GM06990 (cell line): ENCODE results near the gene GDPD4.

Source experiments
- DNase-seq: peaks from one replicate; pipeline ENCODE4 v3.0.0-alpha.2; 2011; ENCODE audit not compliant: insufficient read length; ENCODE audit errors: extremely low read depth
- H3K27me3 ChIP-seq: replicated peaks from 2 replicates; pipeline ENCODE4 v1.6.0; 2011; ENCODE audit warnings: low read length; ENCODE audit not compliant: control insufficient read depth, insufficient read depth
- H3K36me3 ChIP-seq: 2 replicates; pipeline ENCODE4 v1.5.1; 2011; ENCODE audit warnings: low read length; ENCODE audit not compliant: control insufficient read depth, insufficient read depth
- H3K4me3 ChIP-seq: replicated peaks from 2 replicates; pipeline ENCODE4 v1.5.1; 2011; ENCODE audit warnings: low read depth, mild to moderate bottlenecking, control low read depth, low read length
- TF ChIP-seq, protein P1 (sequence below): IDR thresholded peaks from 2 replicates; pipeline ENCODE4 v1.5.1; 2011; ENCODE audit warnings: low read length, control low read depth, mild to moderate bottlenecking, inconsistent platforms; ENCODE audit not compliant: insufficient read depth, poor library complexity, severe bottlenecking

The GDPD4 gene

DNA sequence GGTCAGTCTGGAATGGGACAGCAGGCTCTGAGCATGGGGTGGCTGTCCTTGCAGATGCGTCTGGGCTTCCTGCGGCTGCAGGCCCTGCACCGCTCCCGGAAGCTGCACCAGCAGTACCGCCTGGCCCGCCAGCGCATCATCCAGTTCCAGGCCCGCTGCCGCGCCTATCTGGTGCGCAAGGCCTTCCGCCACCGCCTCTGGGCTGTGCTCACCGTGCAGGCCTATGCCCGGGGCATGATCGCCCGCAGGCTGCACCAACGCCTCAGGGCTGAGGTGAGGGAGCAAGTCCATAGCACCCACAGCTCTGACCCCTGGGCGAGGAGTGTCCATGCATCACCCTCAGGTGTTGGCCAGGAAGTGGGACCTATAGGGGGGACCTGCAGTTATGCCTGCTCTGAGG, 121.8 kb downstream of the GDPD4 start:
- H3K36me3 ChIP-seq, result no peaks in the 10 kb centered on the region
- TF ChIP-seq, protein P1, sequence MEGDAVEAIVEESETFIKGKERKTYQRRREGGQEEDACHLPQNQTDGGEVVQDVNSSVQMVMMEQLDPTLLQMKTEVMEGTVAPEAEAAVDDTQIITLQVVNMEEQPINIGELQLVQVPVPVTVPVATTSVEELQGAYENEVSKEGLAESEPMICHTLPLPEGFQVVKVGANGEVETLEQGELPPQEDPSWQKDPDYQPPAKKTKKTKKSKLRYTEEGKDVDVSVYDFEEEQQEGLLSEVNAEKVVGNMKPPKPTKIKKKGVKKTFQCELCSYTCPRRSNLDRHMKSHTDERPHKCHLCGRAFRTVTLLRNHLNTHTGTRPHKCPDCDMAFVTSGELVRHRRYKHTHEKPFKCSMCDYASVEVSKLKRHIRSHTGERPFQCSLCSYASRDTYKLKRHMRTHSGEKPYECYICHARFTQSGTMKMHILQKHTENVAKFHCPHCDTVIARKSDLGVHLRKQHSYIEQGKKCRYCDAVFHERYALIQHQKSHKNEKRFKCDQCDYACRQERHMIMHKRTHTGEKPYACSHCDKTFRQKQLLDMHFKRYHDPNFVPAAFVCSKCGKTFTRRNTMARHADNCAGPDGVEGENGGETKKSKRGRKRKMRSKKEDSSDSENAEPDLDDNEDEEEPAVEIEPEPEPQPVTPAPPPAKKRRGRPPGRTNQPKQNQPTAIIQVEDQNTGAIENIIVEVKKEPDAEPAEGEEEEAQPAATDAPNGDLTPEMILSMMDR, result no peak
- no peak overlapping the region for H3K4me3 ChIP-seq

DNA sequence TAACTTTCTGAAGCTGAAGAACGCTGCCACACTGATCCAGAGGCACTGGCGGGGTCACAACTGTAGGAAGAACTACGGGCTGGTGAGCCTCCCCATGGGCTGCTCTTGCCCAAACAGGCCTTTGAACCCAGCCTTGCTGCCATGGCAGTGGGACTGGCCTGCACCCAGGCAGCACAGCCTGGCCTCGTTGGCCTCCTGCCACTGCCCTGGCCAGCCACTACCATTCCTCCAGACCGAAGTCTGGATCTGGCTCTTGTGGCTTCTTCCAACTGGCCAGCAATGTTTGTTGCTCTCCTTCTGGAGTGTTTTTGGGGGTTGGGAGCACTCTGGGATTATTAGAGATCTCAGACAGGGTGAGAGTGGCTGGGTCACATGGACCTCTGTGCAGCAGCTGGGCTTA, 122.4 kb downstream of the GDPD4 start:
- Histone ChIP-seq H3K27me3 (no peaks in the 10 kb centered on the region; the same call in 1 of the 2 replicates), H3K36me3 (no peaks in the 10 kb centered on the region), H3K4me3 (no peak overlapping the region)
- TF ChIP-seq, protein P1, result no peak
- no peak for DNase-seq

More for the DNA sequence above, 121.8 kb downstream of the GDPD4 start:
- no peak for DNase-seq
- no peaks in the 10 kb centered on the region; the same call in 1 of the 2 replicates for H3K27me3 ChIP-seq

DNA sequence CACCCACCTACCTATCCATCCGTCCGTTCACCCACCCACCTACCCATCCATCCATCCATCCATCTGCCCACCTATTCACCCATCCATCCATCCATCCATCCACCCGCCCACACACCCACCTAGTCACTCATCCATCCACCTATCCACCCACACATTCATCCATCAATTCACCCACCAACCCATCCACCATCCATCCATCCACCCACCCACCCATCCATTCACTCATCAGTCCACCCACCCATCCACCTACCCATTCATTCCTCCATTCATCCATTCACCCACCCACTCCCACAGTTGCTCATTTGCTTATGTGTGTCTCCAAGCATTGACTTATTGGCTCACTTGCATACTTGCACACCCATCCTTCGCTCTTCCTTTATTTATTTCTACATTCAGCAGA, 123.3 kb downstream of the GDPD4 start:
- no peaks in the 10 kb centered on the region; the same call in 1 of the 2 replicates for H3K27me3 ChIP-seq
- DNase-seq, result no peak
- H3K4me3 ChIP-seq, result no peak overlapping the region
- TF ChIP-seq, protein P1, result no peak
- H3K36me3 ChIP-seq, result no peaks in the 10 kb centered on the region

DNA sequence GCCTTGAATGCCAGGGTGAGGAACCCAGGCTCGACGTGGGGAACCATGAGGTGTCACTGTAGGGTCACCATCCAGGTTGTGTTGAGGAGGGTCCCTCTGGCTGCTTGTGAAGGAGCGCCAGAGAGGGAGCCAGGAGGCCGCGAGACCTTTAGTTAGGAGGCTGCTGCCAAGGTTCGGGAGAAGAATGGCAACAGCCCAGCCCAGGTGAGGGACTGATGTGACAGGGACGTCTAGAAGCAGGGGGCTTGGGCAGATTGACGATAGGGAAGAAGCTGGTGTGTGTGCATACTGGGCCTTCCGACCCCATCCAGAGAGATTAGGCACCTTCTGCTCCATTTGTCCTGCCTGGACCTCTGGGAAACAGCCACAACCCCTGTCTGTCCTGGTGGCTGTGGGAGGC, 124.5 kb downstream of the GDPD4 start:
- H3K36me3 ChIP-seq, result no peaks in the 10 kb centered on the region
- no peaks in the 10 kb centered on the region; the same call in 1 of the 2 replicates for H3K27me3 ChIP-seq
- TF ChIP-seq, protein P1, result no peak

DNA sequence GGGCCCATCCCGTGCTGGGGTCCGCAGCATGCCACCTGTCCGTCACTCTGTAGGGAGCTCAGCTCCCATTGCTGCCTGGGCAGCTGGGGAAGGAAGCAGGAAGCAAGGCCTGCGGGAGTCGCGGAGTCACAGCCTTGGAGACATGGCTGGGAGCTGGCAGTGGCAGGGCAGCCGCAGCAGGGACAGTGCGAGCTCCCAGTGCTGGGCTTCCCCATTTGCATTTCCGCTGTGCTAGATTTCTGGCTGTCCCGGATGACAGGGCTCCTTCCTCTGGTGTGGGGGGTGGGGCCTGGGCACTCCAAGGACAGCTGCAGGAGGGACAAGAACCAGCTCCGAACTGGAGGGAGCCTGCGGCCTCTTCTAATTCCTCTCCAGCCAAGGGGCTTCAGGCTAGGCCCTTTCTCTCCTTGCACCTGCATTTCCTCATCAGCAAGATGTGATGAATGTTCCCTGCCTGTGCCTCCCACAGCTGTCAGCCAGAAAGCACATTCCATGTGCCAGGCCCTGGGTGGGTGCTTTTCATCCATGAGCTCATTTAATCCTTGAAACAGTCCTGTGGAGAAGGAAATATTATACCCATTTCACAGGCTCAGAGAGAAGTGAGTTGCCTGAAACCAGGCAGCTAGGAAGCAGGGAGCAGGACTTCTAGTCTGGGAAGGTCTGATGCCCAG, 125.5 kb downstream of the GDPD4 start:
- H3K36me3 ChIP-seq, result no peaks in the 10 kb centered on the region
- no peak for DNase-seq
- TF ChIP-seq, protein P1, result no peak
- no peak overlapping the region for H3K4me3 ChIP-seq
- H3K27me3 ChIP-seq, result no peaks in the 10 kb centered on the region; the same call in 1 of the 2 replicates

More for the DNA sequence above, 124.5 kb downstream of the GDPD4 start:
- no peak overlapping the region for H3K4me3 ChIP-seq
- no peak for DNase-seq
